ENCODE results near the gene DSEL. TPM values are rescaled to one million over a fixed set of nuclear protein-coding genes. Genes with fewer than 3 reads are reported as not detected.

DSEL gene
- total RNA-seq (2021; ENCODE audit: unreplicated experiment) (0.05 TPM), Bru-seq, nascent RNA (percentile 13 among the genes with signal in this experiment), BruChase-seq, experiment 1, labeled RNA remaining after a 6-hour chase (percentile 20 among the genes with signal in this experiment), BruChase-seq, experiment 2, labeled RNA remaining after a 2-hour chase (percentile 13 among the genes with signal in this experiment)
- polyA plus RNA-seq (2012) = not detected in 2 replicates
- long read RNA-seq = 0 reads

GRCh38 chr18:67516539-67517443 is at the start of gene DSEL:
Gene DSEL, minus strand, starts transcription at chr18:67516720. Its CDS starts 2,112 bp downstream, at chr18:67514608.
- peaks cover 7 to 36% of the 10 kb centered on the region in 2 experiments; a peak in 2 of 4 replicates for H3K9me3 ChIP-seq (ENCODE audit: control insufficient read depth in 1 of 2, insufficient read depth in 1 of 2, low read depth in 1 of 2, low read length in 2 of 2)
- H2AFZ ChIP-seq (ENCODE audit: low read depth, low read length, poor library complexity, severe bottlenecking) = no peak within 1 kb of the TSS
- H3K9ac ChIP-seq (ENCODE audit: low read length) = no peak within 1 kb of the TSS
- H3K4me3 ChIP-seq (replicated peaks in 1 of 2; ENCODE audit: low read depth in 1 of 2, low read length in 2 of 2) = no peak within 1 kb of the TSS
- ChIA-PET RAD21 (ENCODE audit: low non-redundant PET in 1 of 2, low total read pairs in 2 of 2, uncharacterized antibody in 2 of 2, unreplicated experiment in 2 of 2) (no interaction called here), CTCF (no interaction called here), POLR2A (no interaction called here)
- H3K4me2 ChIP-seq (ENCODE audit: low read length) = no peak within 1 kb of the TSS
- no peaks in the 10 kb centered on the region for H3K79me2 ChIP-seq (ENCODE audit: insufficient read depth, low read length)
- H3K36me3 ChIP-seq (ENCODE audit: control insufficient read depth in 1 of 2, insufficient read depth in 2 of 2, low read length in 2 of 2) = no peaks in the 10 kb centered on the region
- ATAC-seq = no peak
- TF ChIP-seq, protein P1, sequence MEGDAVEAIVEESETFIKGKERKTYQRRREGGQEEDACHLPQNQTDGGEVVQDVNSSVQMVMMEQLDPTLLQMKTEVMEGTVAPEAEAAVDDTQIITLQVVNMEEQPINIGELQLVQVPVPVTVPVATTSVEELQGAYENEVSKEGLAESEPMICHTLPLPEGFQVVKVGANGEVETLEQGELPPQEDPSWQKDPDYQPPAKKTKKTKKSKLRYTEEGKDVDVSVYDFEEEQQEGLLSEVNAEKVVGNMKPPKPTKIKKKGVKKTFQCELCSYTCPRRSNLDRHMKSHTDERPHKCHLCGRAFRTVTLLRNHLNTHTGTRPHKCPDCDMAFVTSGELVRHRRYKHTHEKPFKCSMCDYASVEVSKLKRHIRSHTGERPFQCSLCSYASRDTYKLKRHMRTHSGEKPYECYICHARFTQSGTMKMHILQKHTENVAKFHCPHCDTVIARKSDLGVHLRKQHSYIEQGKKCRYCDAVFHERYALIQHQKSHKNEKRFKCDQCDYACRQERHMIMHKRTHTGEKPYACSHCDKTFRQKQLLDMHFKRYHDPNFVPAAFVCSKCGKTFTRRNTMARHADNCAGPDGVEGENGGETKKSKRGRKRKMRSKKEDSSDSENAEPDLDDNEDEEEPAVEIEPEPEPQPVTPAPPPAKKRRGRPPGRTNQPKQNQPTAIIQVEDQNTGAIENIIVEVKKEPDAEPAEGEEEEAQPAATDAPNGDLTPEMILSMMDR (IDR thresholded peaks at IDR 0.05 in 2 of 3, conservative IDR thresholded peaks at IDR 0.05 in 1 of 3; ENCODE audit: borderline replicate concordance in 1 of 3, insufficient read depth in 1 of 3, low read depth in 2 of 3, low read length in 2 of 3) = no peak
- TF ChIP-seq RAD21 (IDR thresholded peaks at IDR 0.05; ENCODE audit: low read depth) (no peak), ZBTB33 (IDR thresholded peaks at IDR 0.05; ENCODE audit: extremely low read depth, insufficient replicate concordance, low read length) (no peak), SRF (IDR thresholded peaks at IDR 0.05; ENCODE audit: low read depth) (no peak), REST (IDR thresholded peaks at IDR 0.05; ENCODE audit: low read depth) (no peak), ZFX (IDR thresholded peaks at IDR 0.05) (no peak), EZH2phosphoT487 (IDR thresholded peaks at IDR 0.05; ENCODE audit: borderline replicate concordance) (no peak), ELF1 (IDR thresholded peaks at IDR 0.05; ENCODE audit: borderline replicate concordance, low read depth) (no peak), EZH2 (IDR thresholded peaks at IDR 0.05) (no peak), POLR2A (IDR thresholded peaks at IDR 0.05; ENCODE audit: borderline replicate concordance, extremely low read depth, insufficient read depth, insufficient read length) (no peak), SP1 (IDR thresholded peaks at IDR 0.05; ENCODE audit: low read depth) (no peak), FOSL1 (IDR thresholded peaks at IDR 0.05; ENCODE audit: low read depth) (no peak), YY1 (IDR thresholded peaks at IDR 0.05; ENCODE audit: extremely low read depth, insufficient replicate concordance, low read depth, low read length) (no peak), SIN3A (IDR thresholded peaks at IDR 0.05; ENCODE audit: low read depth) (no peak), POLR2AphosphoS5 (IDR thresholded peaks at IDR 0.05; ENCODE audit: low read depth, low read length) (no peak), TCF7L2 (IDR thresholded peaks at IDR 0.05; ENCODE audit: borderline replicate concordance, extremely low read depth, insufficient read depth, insufficient read length) (no peak), EGR1 (IDR thresholded peaks at IDR 0.05; ENCODE audit: low read depth) (no peak)
- no peaks in the 10 kb centered on the region for H3K4me1 ChIP-seq (ENCODE audit: control insufficient read depth in 1 of 2, insufficient read depth in 2 of 2, low read length in 2 of 2)
- intact Hi-C loops (cut with micrococcal nuclease) = no loop called here
- no peaks in the 10 kb centered on the region for H4K20me1 ChIP-seq (ENCODE audit: insufficient read depth)
- no peaks in the 10 kb centered on the region for H3K9me2 ChIP-seq (ENCODE audit: insufficient read depth)
- H3K27me3 ChIP-seq (ENCODE audit: insufficient read depth, low read length) = no peaks in the 10 kb centered on the region
- no peak for DNase-seq (ENCODE audit: low read depth, low spot score)
- no peak within 1 kb of the TSS for H3K27ac ChIP-seq (ENCODE audit: low read depth, low read length)
- no TSS peak for BruUV-seq (replicated peaks)
